Measurements from ENCODE around the gene DLGAP1.
"Not testable (repeated sequence)": the region's sequence is repeated elsewhere in the genome, so short reads cannot be mapped to it uniquely, and the experiment has no call there.

The DLGAP1 gene

DNA sequence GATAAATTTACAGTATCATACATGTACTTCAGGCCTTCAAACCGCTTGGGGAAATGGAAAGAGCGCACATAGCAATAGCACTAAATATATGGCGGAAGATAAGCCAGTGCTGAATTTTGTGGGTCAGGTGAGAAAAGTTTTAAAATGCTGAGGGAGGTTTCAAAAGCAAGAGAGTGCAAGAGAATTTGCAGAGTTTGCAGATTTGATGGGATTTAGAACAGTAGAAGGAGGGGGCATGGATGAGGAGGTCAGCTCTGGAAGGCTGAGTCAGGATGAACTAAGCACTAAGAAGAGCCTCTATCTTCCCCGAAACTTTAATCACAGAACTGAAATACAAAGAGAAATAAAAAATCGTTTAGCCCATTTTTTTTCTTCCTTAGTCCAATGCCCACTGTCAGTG lies 145.9 kb downstream of the DLGAP1 start:
- Histone ChIP-seq H3K9me3 (no peaks in the 10 kb centered on the region), H3K4me1 (ENCODE audit: control insufficient read depth in 1 of 2, insufficient read depth in 1 of 2, low read depth in 1 of 2, low read length in 1 of 2) (no peaks in the 10 kb centered on the region), H3K27me3 (no peaks in the 10 kb centered on the region), H3K4me3 (ENCODE audit: low read depth in 1 of 2, low read length in 1 of 2) (no peak overlapping the region), H3K27ac (no peak overlapping the region), H3K36me3 (no peaks in the 10 kb centered on the region)
- TF ChIP-seq CTCF (IDR thresholded peaks at IDR 0.05) = no peak

DNA sequence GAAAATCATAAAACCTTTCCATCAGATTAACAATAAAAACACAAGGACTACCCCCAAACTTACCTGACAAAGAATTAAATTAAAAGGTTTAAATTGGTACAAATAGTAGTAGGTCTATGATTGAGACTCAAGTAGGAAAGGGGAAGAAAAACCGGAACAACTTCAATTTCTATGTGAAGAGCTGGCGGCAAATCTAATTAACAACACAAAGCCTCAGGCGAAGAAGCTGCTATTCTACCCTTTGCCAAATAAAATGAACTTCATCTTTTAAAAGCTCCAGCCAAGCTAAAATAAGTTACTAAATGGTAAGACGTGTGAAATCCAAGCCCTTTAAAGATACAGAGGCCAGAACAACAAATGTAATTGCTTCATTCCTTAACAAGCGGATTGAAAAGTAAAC lies 146.5 kb downstream of the DLGAP1 start:
- Histone ChIP-seq H3K4me3 (ENCODE audit: low read depth in 1 of 2, low read length in 1 of 2) (no peak overlapping the region), H3K27me3 (no peaks in the 10 kb centered on the region), H3K4me1 (ENCODE audit: control insufficient read depth in 1 of 2, insufficient read depth in 1 of 2, low read depth in 1 of 2, low read length in 1 of 2) (no peaks in the 10 kb centered on the region), H3K27ac (no peak overlapping the region), H3K9me3 (no peaks in the 10 kb centered on the region), H3K36me3 (no peaks in the 10 kb centered on the region)
- TF ChIP-seq CTCF (IDR thresholded peaks at IDR 0.05) = no peak

- Histone ChIP-seq H3K9me3 (no peaks in the 10 kb centered on the region), H3K27ac (no peak overlapping the region)
- TF ChIP-seq CTCF (IDR thresholded peaks at IDR 0.05) = no peak
Measured at GRCh38 chr18:4299395-4299794, 155.7 kb downstream of the DLGAP1 start.

GRCh38 chr18:4293337-4293736 lies 161.8 kb downstream of the DLGAP1 start:
- Histone ChIP-seq H3K4me1 (ENCODE audit: control insufficient read depth in 1 of 2, insufficient read depth in 1 of 2, low read depth in 1 of 2, low read length in 1 of 2) (no peaks in the 10 kb centered on the region), H3K9me3 (no peaks in the 10 kb centered on the region), H3K27ac (no peak overlapping the region), H3K4me3 (ENCODE audit: low read depth in 1 of 2, low read length in 1 of 2) (no peak overlapping the region), H3K36me3 (no peaks in the 10 kb centered on the region), H3K27me3 (no peaks in the 10 kb centered on the region)
- TF ChIP-seq CTCF (IDR thresholded peaks at IDR 0.05) = no peak

More at GRCh38 chr18:4299395-4299794, 155.7 kb downstream of the DLGAP1 start:
- no peaks in the 10 kb centered on the region for H3K4me1 ChIP-seq (ENCODE audit: control insufficient read depth in 1 of 2, insufficient read depth in 1 of 2, low read depth in 1 of 2, low read length in 1 of 2)
- H3K27me3 ChIP-seq = no peaks in the 10 kb centered on the region
- H3K4me3 ChIP-seq (ENCODE audit: low read depth in 1 of 2, low read length in 1 of 2) = no peak overlapping the region
- H3K36me3 ChIP-seq = no peaks in the 10 kb centered on the region

DNA sequence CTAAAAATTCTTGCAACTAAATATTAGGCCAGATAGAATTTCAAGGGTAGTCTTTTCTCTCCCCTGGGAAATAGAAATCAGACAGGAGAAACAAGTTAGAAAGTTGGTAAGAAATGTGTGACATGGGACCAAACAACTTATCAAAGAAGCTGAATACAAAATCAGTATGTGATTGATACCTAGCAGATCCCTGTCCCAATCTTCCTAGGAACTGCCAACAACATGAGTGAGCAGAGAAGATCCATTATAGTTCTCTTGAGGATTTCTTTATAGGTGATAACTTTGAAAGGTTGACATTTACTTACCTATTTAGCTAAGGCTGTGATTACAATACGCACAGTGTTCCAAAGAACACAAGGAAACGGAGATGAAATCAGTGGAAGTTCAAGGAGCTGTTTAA lies 162.4 kb downstream of the DLGAP1 start:
- Histone ChIP-seq H3K4me3 (ENCODE audit: low read depth in 1 of 2, low read length in 1 of 2) (no peak overlapping the region), H3K36me3 (no peaks in the 10 kb centered on the region), H3K27ac (no peak overlapping the region), H3K9me3 (no peaks in the 10 kb centered on the region), H3K27me3 (no peaks in the 10 kb centered on the region), H3K4me1 (ENCODE audit: control insufficient read depth in 1 of 2, insufficient read depth in 1 of 2, low read depth in 1 of 2, low read length in 1 of 2) (no peaks in the 10 kb centered on the region)
- no peak for TF ChIP-seq CTCF (IDR thresholded peaks at IDR 0.05)

DNA sequence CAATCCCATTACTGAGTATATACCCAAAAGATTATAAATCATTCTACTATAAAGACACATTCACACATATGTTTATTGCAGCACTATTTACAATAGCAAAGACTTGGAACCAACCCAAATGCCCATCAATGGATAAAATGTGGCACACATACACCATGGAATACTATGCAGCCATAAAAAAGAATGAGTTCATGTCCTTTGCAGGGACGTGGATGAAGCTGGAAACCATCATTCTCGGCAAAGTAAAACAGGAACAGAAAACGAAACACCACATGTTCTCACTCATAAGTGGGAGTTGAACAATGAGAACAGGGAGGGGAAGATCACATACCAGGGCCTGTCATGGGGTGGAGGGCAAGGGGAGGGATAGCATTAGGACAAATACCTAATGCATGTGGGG lies 167.8 kb downstream of the DLGAP1 start:
- H3K27me3 ChIP-seq, H3K9me3 ChIP-seq: not testable (repeated sequence)

More for the DNA sequence above, 167.8 kb downstream of the DLGAP1 start:
- not testable (repeated sequence) for H3K4me1 ChIP-seq (ENCODE audit: control insufficient read depth in 1 of 2, insufficient read depth in 1 of 2, low read depth in 1 of 2, low read length in 1 of 2); H3K36me3 ChIP-seq; H3K27ac ChIP-seq; H3K4me3 ChIP-seq (ENCODE audit: low read depth in 1 of 2, low read length in 1 of 2)

Data from neutrophil (primary cell).